PC-9 (cell line): Measurements from ENCODE around the gene TMSB15C. TPM values are rescaled to one million over a fixed set of nuclear protein-coding genes. Genes with fewer than 3 reads are reported as not detected.

Experiments used
- BruUV-seq: library from RNA; stranded (reverse); fragments of 400-500 nt; replicated peaks from 2 replicates; lab custom pipeline; 2021; lab: Mats Ljungman, UMichigan
- CTCF ChIA-PET: fragments of 300-600 bp; sonication (Branson Sonifier 250); formaldehyde crosslinking; loops from one replicate; lab custom pipeline; 2022; ENCODE audit warnings: antibody characterized with exemption; lab: Charles Lee
- POLR2A ChIA-PET: fragments of 300-600 bp; sonication (Branson Sonifier 250); formaldehyde crosslinking; loops from one replicate; lab custom pipeline; 2022; ENCODE audit warnings: antibody characterized with exemption; ENCODE audit not compliant: unreplicated experiment; lab: Charles Lee
- DNase-seq, 2 experiments: peaks; one replicate each; pipeline versions ENCODE4 v3.0.0 to v3.0.0-alpha.2; 2015 to 2022; ENCODE audit warnings: mixed read lengths in 1 of 2
- H2AFZ ChIP-seq: fragments of 200-600 bp; sonication (generic); 2 replicates; pipeline ENCODE4 v1.8.1; 2017; ENCODE audit warnings: antibody characterized with exemption
- H3F3A ChIP-seq: fragments of 200-600 bp; sonication (generic); 2 replicates; pipeline ENCODE4 v1.8.1; 2017; ENCODE audit warnings: antibody characterized with exemption, mild to moderate bottlenecking, low read depth; ENCODE audit not compliant: insufficient read depth
- H3K27ac ChIP-seq: fragments of 200-600 bp; sonication (generic); 2 replicates; pipeline ENCODE4 v1.6.1; 2016; ENCODE audit warnings: mixed run types
- H3K27me3 ChIP-seq: fragments of 200-600 bp; sonication (generic); 2 replicates; pipeline ENCODE4 v1.6.1; 2016; ENCODE audit warnings: low read depth, mixed run types; ENCODE audit not compliant: insufficient read depth
- H3K36me3 ChIP-seq: fragments of 200-600 bp; sonication (generic); 2 replicates; pipeline ENCODE4 v1.6.1; 2016; ENCODE audit warnings: low read depth, mixed run types
- H3K4me1 ChIP-seq: fragments of 200-600 bp; sonication (generic); replicated peaks from 2 replicates; pipeline ENCODE4 v1.6.1; 2016; ENCODE audit warnings: mixed run types; ENCODE audit not compliant: insufficient read depth
- H3K4me2 ChIP-seq: fragments of 200-600 bp; sonication (generic); 2 replicates; pipeline ENCODE4 v1.6.1; 2017; ENCODE audit warnings: mixed run types
- H3K4me3 ChIP-seq: fragments of 200-600 bp; sonication (generic); 2 replicates; pipeline ENCODE4 v1.6.1; 2016; ENCODE audit warnings: mixed run types
- H3K79me2 ChIP-seq: fragments of 200-600 bp; sonication (generic); 2 replicates; pipeline ENCODE4 v1.6.1; 2017; ENCODE audit warnings: low read depth, mixed run types
- H3K9me2 ChIP-seq: fragments of 200-600 bp; sonication (generic); 2 replicates; pipeline ENCODE4 v1.8.1; 2017; ENCODE audit warnings: mild to moderate bottlenecking; ENCODE audit not compliant: insufficient read depth
- H3K9me3 ChIP-seq: fragments of 200-600 bp; sonication (generic); 2 replicates; pipeline ENCODE4 v1.8.1; 2016; ENCODE audit warnings: low read depth; ENCODE audit not compliant: insufficient read depth
- H4K20me1 ChIP-seq: fragments of 200-600 bp; sonication (generic); 2 replicates; pipeline ENCODE4 v1.8.1; 2017; ENCODE audit not compliant: insufficient read depth
- EZH2 ChIP-seq: fragments of 200-600 bp; sonication (generic); IDR thresholded peaks from 2 replicates; pipeline ENCODE4 v1.8.0; 2017; ENCODE audit warnings: antibody characterized with exemption, low read depth
- intact Hi-C: fragments of 100-400 bp; cut with micrococcal nuclease; formaldehyde crosslinking; loops from one replicate; pipeline ENCODE4 v1.10.0; 2022; ENCODE audit not compliant: unreplicated experiment
- total RNA-seq: library from RNA; stranded (reverse); gene quantifications from 2 replicates; pipeline ENCODE4 v1.2.3, GENCODE V29; 2021
- TF ChIP-seq, protein P1 (sequence below): fragments of 200-600 bp; sonication (generic); conservative IDR thresholded peaks from 2 replicates; pipeline ENCODE4 v1.6.1; 2017; ENCODE audit warnings: mixed run types, antibody characterized with exemption, mild to moderate bottlenecking, moderate library complexity

TMSB15C gene
- total RNA-seq, 1 experiment from 2014 or later, result not detected

DNA sequence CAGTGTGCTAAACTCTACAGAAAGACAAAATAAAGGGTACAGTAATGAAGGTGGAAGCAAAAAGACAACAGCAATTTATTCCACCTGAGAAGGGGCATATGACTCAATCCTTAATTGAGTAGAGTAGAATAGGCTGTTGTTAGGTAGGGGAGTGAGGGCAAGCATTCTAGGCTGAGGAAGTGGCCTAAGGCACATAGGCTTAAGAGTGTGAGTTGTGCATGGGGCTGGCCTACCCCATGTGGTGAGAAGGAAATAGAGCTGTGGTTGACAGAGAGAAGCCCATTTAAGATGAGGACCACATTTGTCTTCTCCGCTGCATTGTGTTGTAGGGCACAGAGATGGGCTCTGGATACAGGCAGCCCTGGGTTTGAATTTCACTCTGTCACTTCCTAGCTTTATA is 32.9 kb upstream of the TMSB15C start:
- Histone ChIP-seq H3K27me3 (peaks cover 53% of the 10 kb centered on the region), H3K79me2 (no peaks in the 10 kb centered on the region), H3K27ac (no peak overlapping the region), H3K4me1 (no peaks in the 10 kb centered on the region), H3K4me3 (no peak overlapping the region), H3K9me3 (no peaks in the 10 kb centered on the region), H3F3A (no peaks in the 10 kb centered on the region), H3K36me3 (no peaks in the 10 kb centered on the region), H3K9me2 (no peaks in the 10 kb centered on the region), H3K4me2 (no peak overlapping the region), H4K20me1 (no peaks in the 10 kb centered on the region), H2AFZ (no peak overlapping the region)
- no TSS peak for BruUV-seq
- ChIA-PET POLR2A (no interaction called here), CTCF (no interaction called here)
- DNase-seq, result no peak
- TF ChIP-seq, protein P1, sequence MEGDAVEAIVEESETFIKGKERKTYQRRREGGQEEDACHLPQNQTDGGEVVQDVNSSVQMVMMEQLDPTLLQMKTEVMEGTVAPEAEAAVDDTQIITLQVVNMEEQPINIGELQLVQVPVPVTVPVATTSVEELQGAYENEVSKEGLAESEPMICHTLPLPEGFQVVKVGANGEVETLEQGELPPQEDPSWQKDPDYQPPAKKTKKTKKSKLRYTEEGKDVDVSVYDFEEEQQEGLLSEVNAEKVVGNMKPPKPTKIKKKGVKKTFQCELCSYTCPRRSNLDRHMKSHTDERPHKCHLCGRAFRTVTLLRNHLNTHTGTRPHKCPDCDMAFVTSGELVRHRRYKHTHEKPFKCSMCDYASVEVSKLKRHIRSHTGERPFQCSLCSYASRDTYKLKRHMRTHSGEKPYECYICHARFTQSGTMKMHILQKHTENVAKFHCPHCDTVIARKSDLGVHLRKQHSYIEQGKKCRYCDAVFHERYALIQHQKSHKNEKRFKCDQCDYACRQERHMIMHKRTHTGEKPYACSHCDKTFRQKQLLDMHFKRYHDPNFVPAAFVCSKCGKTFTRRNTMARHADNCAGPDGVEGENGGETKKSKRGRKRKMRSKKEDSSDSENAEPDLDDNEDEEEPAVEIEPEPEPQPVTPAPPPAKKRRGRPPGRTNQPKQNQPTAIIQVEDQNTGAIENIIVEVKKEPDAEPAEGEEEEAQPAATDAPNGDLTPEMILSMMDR, result no peak
- no peak for TF ChIP-seq EZH2
- intact Hi-C loops, result no loop called here

DNA sequence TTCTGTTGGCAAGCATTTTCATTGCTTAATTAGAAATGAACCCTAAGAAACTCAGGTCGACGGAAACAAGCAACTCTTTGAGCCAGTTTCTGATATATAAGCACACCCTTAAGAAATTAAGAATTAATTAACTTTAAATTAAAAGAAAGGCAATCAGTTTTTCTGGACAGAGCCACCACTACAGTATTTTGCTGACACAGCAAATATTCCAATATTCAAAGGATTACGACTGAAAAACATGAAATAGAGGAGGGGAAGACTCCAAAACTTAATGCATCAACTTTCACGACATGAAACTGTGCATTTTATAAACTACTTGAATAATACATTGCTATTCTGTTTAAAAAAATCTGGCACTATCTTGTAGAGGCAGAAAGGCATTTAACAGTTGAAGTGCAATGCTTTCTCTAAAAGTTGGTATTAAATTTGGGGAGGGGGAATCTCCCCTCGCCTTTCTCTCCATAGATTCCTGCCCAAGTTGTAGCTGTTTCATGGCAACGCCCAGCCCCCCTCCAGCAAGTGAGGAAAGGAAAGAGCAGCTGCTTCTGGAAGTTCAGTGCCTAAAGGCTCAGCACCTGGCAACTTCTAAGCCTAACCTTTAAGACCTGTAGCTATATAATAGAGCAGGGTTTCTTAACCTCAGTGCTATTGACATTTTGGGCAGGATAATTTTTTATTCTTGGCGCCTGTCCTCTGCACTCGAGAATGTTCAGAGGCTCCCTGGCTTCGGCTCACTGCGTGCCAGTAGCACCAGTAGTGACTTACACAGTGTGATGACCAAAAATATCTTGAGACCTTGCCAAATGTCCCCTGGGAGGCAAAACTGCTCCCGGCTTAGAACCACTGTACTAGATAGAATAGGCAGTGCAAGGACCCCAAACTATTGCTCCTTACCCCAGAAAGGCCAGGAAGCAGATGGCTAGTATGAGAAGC is 29.6 kb upstream of the TMSB15C start:
- Histone ChIP-seq H3K4me2 (no peak overlapping the region), H3K27me3 (peaks cover 52% of the 10 kb centered on the region), H3K9me3 (no peaks in the 10 kb centered on the region), H4K20me1 (no peaks in the 10 kb centered on the region), H3F3A (no peaks in the 10 kb centered on the region), H3K27ac (no peak overlapping the region), H2AFZ (no peak overlapping the region), H3K9me2 (no peaks in the 10 kb centered on the region), H3K79me2 (no peaks in the 10 kb centered on the region), H3K4me3 (no peak overlapping the region), H3K36me3 (no peaks in the 10 kb centered on the region), H3K4me1 (no peaks in the 10 kb centered on the region)
- ChIA-PET CTCF (no interaction called here), POLR2A (no interaction called here)
- TF ChIP-seq EZH2, result no peak
- TF ChIP-seq, protein P1, result no peak
- intact Hi-C loops, result no loop called here
- no TSS peak for BruUV-seq
- DNase-seq, result no peak

DNA sequence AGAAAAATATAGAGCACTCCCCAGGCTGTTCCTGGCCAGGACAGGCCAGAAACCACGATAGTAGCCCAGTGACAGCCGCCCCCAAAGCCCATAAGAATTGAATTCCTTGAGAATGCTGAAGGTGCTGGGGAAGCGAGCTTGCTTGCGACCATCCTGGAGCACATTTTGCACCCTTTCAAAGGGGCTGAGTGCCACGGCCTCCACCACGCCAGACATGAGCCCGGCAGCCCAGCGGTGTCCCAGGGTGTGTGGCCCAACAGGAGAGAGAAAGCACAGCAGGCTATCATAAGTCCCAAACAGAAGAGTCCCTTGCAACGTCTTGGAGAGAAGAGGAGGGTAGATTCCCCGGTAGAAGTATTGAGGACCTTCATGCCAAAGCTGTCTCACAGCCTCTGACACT is 28.6 kb upstream of the TMSB15C start:
- H3K4me1 ChIP-seq, result no peaks in the 10 kb centered on the region
- ChIA-PET CTCF (no interaction called here), POLR2A (no interaction called here)
- TF ChIP-seq EZH2, result no peak
- TF ChIP-seq, protein P1, result no peak
- no peak for DNase-seq
- no peak overlapping the region for H3K4me3 ChIP-seq
- no peak overlapping the region for H3K27ac ChIP-seq
- H3K9me2 ChIP-seq, result no peaks in the 10 kb centered on the region
- H3K36me3 ChIP-seq, result no peaks in the 10 kb centered on the region
- no peaks in the 10 kb centered on the region for H3K9me3 ChIP-seq
- H3K4me2 ChIP-seq, result no peak overlapping the region
- peaks cover 52% of the 10 kb centered on the region for H3K27me3 ChIP-seq
- no TSS peak for BruUV-seq
- intact Hi-C loops, result no loop called here
- no peak overlapping the region for H2AFZ ChIP-seq
- H4K20me1 ChIP-seq, result no peaks in the 10 kb centered on the region
- no peaks in the 10 kb centered on the region for H3K79me2 ChIP-seq
- no peaks in the 10 kb centered on the region for H3F3A ChIP-seq
